ENCODE data around the gene ITGB7. TPM values are rescaled to one million over a fixed set of nuclear protein-coding genes. Genes with fewer than 3 reads are reported as not detected.

ITGB7 gene
- polyA plus RNA-seq, 3 donors, result 24.1 to 33.1 (median 28.4) TPM

DNA sequence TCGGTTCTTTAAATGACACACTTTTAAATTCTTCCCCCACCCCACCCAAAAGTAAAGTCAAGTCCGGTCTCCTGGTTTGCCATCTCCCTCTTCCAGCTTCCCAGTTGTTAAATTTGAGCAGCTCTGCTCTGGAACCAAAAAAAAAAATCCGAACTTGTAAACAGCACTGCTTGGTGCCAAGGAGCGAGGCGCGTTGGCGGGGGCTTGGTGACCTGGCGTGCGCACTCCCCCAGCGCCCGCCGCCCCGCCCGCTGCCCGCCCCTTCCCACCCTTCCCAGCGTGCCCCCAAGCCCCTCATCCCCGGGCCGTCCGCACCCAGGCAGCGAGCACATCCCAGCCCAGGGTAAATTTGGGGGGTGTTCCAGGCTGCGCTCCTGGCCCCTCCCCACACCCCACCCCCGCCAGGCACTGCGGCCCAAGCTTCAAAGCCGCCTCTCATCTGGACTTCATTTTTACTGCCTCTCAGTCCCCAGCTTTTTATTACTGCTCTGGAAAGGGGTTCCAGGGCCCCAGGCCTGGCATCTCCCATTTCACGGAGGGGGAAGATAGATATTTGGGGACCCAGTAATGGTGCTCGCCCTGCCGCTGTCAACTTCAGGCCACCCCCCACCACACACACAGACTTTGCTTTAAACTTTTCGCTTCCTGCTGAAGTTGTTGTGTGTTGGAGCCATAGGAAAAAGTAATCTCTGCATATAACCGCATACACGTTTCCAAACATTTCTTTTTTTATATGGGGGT is 11.7 kb upstream of the ITGB7 start:
- Histone ChIP-seq H3K79me2 (ENCODE audit: insufficient read depth, low read length) (peaks cover 21% of the 10 kb centered on the region), H3K9ac (ENCODE audit: insufficient read depth, low read length, poor library complexity, severe bottlenecking) (no peak overlapping the region), H3K27ac (ENCODE audit: low read depth in 1 of 2, low read length in 2 of 2) (peak overlapping the region in 1 of 2 donors; percentile 82), H3K36me3 (replicated peaks in 1 of 2; ENCODE audit: control insufficient read depth in 1 of 2, insufficient read depth in 2 of 2, low read length in 2 of 2) (peaks cover 2 to 17% of the 10 kb centered on the region in 2 donors), H3K4me1 (ENCODE audit: control insufficient read depth in 1 of 2, insufficient read depth in 2 of 2, low read length in 2 of 2) (peaks cover 63 to 81% of the 10 kb centered on the region in 2 donors), H3K4me3 (replicated peaks in 1 of 3; ENCODE audit: low read depth in 2 of 3, low read length in 3 of 3) (peak overlapping the region; percentile 44 to 97 (median 84)), H3K9me3 (replicated peaks in 1 of 2; ENCODE audit: control insufficient read depth in 1 of 2, insufficient read depth in 1 of 2, low read length in 2 of 2) (peaks cover 0 to 7% of the 10 kb centered on the region in 2 donors), H3K4me2 (replicated peaks; ENCODE audit: extremely low read depth, low read length, poor library complexity, severe bottlenecking) (peak overlapping the region; percentile 100), H4K20me1 (ENCODE audit: insufficient read depth, low read length) (no peaks in the 10 kb centered on the region), H3K27me3 (ENCODE audit: control insufficient read depth in 2 of 2, insufficient read depth in 2 of 2, low read length in 2 of 2) (no peaks in the 10 kb centered on the region), H2AFZ (ENCODE audit: insufficient read depth, low read depth, low read length, poor library complexity, severe bottlenecking) (no peak overlapping the region)
- H3K4me1 Mint-ChIP-seq, result peaks cover 79% of the 10 kb centered on the region
- TF ChIP-seq CTCF (IDR thresholded peaks at IDR 0.05), result no peak
- peak overlapping the region; percentile 51 to 99 (median 89) for H3K27ac Mint-ChIP-seq
- peaks cover 5 to 9% (median 7%) of the 10 kb centered on the region in 7 donors for H3K9me3 Mint-ChIP-seq
- H3K4me3 Mint-ChIP-seq, result peak overlapping the region; percentile 91 to 98
- no peak for DNase-seq
- H3K36me3 Mint-ChIP-seq, result peaks cover 27 to 31% of the 10 kb centered on the region in 2 donors
- WGBS (ENCODE audit: insufficient coverage), result 98% methylated on average over 7 of the region's 30 CpGs
- peaks cover 5 to 16% (median 7%) of the 10 kb centered on the region in 3 donors for H3K27me3 Mint-ChIP-seq (ENCODE audit: low read depth in 3 of 3)
- intact Hi-C loops (cut with micrococcal nuclease), result loop anchor here (5.0 to 10.0 kb wide), 3 partner anchors 34 to 286 kb away; partner anchors contain the start of genes AAAS (in 1 of the 2), NPFF (in 1 of the 2) and TARBP2 (in 1 of the 2)

DNA sequence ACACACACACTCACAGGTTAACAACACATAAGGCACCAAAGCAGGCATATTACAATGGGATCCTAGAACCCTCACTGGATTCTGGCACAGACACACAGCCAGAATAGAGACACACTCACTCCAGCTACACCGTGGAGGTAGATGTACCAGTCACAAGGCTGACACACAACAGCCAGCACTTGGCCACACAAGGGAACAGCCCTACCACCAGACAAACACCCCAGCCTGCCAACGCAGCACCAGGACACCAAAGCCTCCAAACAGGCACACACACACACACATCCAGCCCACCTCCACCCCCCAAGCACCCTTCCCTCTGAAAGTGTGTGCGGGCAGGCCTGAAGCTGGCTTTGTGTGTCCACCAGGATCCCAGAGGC is 10.9 kb upstream of the ITGB7 start:
- Histone ChIP-seq H3K4me1 (ENCODE audit: control insufficient read depth in 1 of 2, insufficient read depth in 2 of 2, low read length in 2 of 2) (peaks cover 58 to 81% of the 10 kb centered on the region in 2 donors), H3K4me3 (replicated peaks in 1 of 3; ENCODE audit: low read depth in 2 of 3, low read length in 3 of 3) (peak overlapping the region in 2 of 3 experiments; percentile 1 to 97), H3K4me2 (replicated peaks; ENCODE audit: extremely low read depth, low read length, poor library complexity, severe bottlenecking) (peak overlapping the region; percentile 100), H3K36me3 (replicated peaks in 1 of 2; ENCODE audit: control insufficient read depth in 1 of 2, insufficient read depth in 2 of 2, low read length in 2 of 2) (peaks cover 3 to 22% of the 10 kb centered on the region in 2 donors), H4K20me1 (ENCODE audit: insufficient read depth, low read length) (no peaks in the 10 kb centered on the region), H2AFZ (ENCODE audit: insufficient read depth, low read depth, low read length, poor library complexity, severe bottlenecking) (peak overlapping the region; percentile 55), H3K27ac (ENCODE audit: low read depth in 1 of 2, low read length in 2 of 2) (peak overlapping the region; percentile 57 to 79), H3K79me2 (ENCODE audit: insufficient read depth, low read length) (peaks cover 21% of the 10 kb centered on the region), H3K27me3 (ENCODE audit: control insufficient read depth in 2 of 2, insufficient read depth in 2 of 2, low read length in 2 of 2) (no peaks in the 10 kb centered on the region), H3K9me3 (replicated peaks in 1 of 2; ENCODE audit: control insufficient read depth in 1 of 2, insufficient read depth in 1 of 2, low read length in 2 of 2) (peaks cover 0 to 7% of the 10 kb centered on the region in 2 donors), H3K9ac (ENCODE audit: insufficient read depth, low read length, poor library complexity, severe bottlenecking) (peak overlapping the region; percentile 38)
- Mint-ChIP-seq H3K4me3 (peak overlapping the region; percentile 64 to 87), H3K36me3 (peaks cover 31 to 38% of the 10 kb centered on the region in 2 donors), H3K27ac (peak overlapping the region; percentile 72 to 99 (median 91)), H3K9me3 (peaks cover 5 to 9% (median 7%) of the 10 kb centered on the region in 7 donors), H3K27me3 (ENCODE audit: low read depth in 3 of 3) (peaks cover 5 to 10% (median 7%) of the 10 kb centered on the region in 3 donors), H3K4me1 (peaks cover 80% of the 10 kb centered on the region)
- no peak for TF ChIP-seq CTCF (IDR thresholded peaks at IDR 0.05)
- no peak for DNase-seq
- WGBS (ENCODE audit: insufficient coverage), result 65% methylated on average over 2 of the region's 3 CpGs
- intact Hi-C loops (cut with micrococcal nuclease), result loop anchor here (2.0 to 10.0 kb wide), 4 partner anchors 33 to 287 kb away; partner anchors contain the start of genes AAAS (in 1 of the 2), NPFF (in 1 of the 2) and TARBP2 (in 1 of the 2)

Data from CD14-positive monocyte (primary cell).